Stimulated activated effector memory CD8-positive, alpha-beta T cell treated with anti-CD3 and anti-CD28 coated beads, Interleukin-12 subunit alpha, Interleukin-12 subunit beta, amount 100 ng/mL, for 72 hours (primary cell): ENCODE measurements around the gene TM2D3.

ENCODE experiments used
- ATAC-seq: fragments of 150-1000 bp; cut with Tn5 transposase; 2 replicates; pipeline ENCODE4 v1.10.0; 2021
- DNase-seq, 2 donors: peaks; one replicate each; pipeline ENCODE4 v3.0.0; 2021 to 2022; ENCODE audit warnings: low spot score in 2 of 2
- H3K27ac Mint-ChIP-seq: one replicate; pipeline ENCODE4 v1.8.0; 2022; ENCODE audit warnings: mild to moderate bottlenecking, mixed read lengths
- H3K36me3 Mint-ChIP-seq: one replicate; pipeline ENCODE4 v1.8.0; 2022; ENCODE audit warnings: mild to moderate bottlenecking, mixed read lengths
- H3K4me1 Mint-ChIP-seq: one replicate; pipeline ENCODE4 v1.8.0; 2022; ENCODE audit warnings: mixed read lengths
- H3K4me3 Mint-ChIP-seq: one replicate; pipeline ENCODE4 v1.8.0; 2022; ENCODE audit warnings: mild to moderate bottlenecking, mixed read lengths
- H3K9me3 Mint-ChIP-seq: one replicate; pipeline ENCODE4 v1.8.0; 2022; ENCODE audit warnings: mixed read lengths

Gene TM2D3

GRCh38 chr15:101652098-101652785 is at the start of gene TM2D3:
Gene TM2D3, minus strand, starts transcription at chr15:101652381. Its CDS starts 20 bp downstream, at chr15:101652361.
- Mint-ChIP-seq H3K27ac (peak within 1 kb of the TSS; percentile 92), H3K4me1 (peaks cover 29% of the 10 kb centered on the region), H3K36me3 (peaks cover 58% of the 10 kb centered on the region), H3K4me3 (peak within 1 kb of the TSS; percentile 81), H3K9me3 (no peaks in the 10 kb centered on the region)
- DNase-seq (peak; percentile 95 to 96), ATAC-seq (peak; percentile 98)

GRCh38 chr15:101698314-101698713 is 46.1 kb upstream of the TM2D3 start:
- Mint-ChIP-seq H3K27ac (no peak overlapping the region), H3K9me3 (no peaks in the 10 kb centered on the region), H3K4me3 (no peak overlapping the region), H3K36me3 (peaks cover 93% of the 10 kb centered on the region), H3K4me1 (peaks cover 10% of the 10 kb centered on the region)
- ATAC-seq (no peak), DNase-seq (no peak)

- Mint-ChIP-seq H3K9me3 (no peaks in the 10 kb centered on the region), H3K36me3 (peaks cover 93% of the 10 kb centered on the region), H3K4me1 (peaks cover 18% of the 10 kb centered on the region), H3K27ac (peak overlapping the region; percentile 14), H3K4me3 (no peak overlapping the region)
- ATAC-seq: no peak
- DNase-seq: no peak
These were observed 45.3 kb upstream of the TM2D3 start for GRCh38 chr15:101697488-101697887.

GRCh38 chr15:101696829-101697228 is 44.6 kb upstream of the TM2D3 start:
- Mint-ChIP-seq H3K36me3 (peaks cover 90% of the 10 kb centered on the region), H3K27ac (peak overlapping the region; percentile 14), H3K4me1 (peaks cover 19% of the 10 kb centered on the region), H3K4me3 (no peak overlapping the region), H3K9me3 (no peaks in the 10 kb centered on the region)
- ATAC-seq (no peak), DNase-seq (no peak)

- Mint-ChIP-seq H3K4me3 (no peak overlapping the region), H3K36me3 (peaks cover 68% of the 10 kb centered on the region), H3K9me3 (no peaks in the 10 kb centered on the region), H3K4me1 (peaks cover 24% of the 10 kb centered on the region), H3K27ac (peak overlapping the region; percentile 44)
- DNase-seq: no peak
- ATAC-seq: no peak
These were observed 42.1 kb upstream of the TM2D3 start for GRCh38 chr15:101694261-101694660.

GRCh38 chr15:101692801-101693598 is 40.8 kb upstream of the TM2D3 start:
- peak overlapping the region; percentile 53 for H3K27ac Mint-ChIP-seq
- DNase-seq (no peak), ATAC-seq (peak; percentile 43)
- H3K4me3 Mint-ChIP-seq: no peak overlapping the region
- H3K9me3 Mint-ChIP-seq: no peaks in the 10 kb centered on the region
- H3K36me3 Mint-ChIP-seq: peaks cover 55% of the 10 kb centered on the region
- H3K4me1 Mint-ChIP-seq: peaks cover 26% of the 10 kb centered on the region

GRCh38 chr15:101689901-101690300 is 37.7 kb upstream of the TM2D3 start:
- Mint-ChIP-seq H3K36me3 (peaks cover 51% of the 10 kb centered on the region), H3K27ac (peak overlapping the region; percentile 49)
- peak; percentile 95 for ATAC-seq

GRCh38 chr15:101686718-101687117 is 34.5 kb upstream of the TM2D3 start:
- ATAC-seq: no peak
- Mint-ChIP-seq H3K4me1 (peaks cover 14% of the 10 kb centered on the region), H3K27ac (no peak overlapping the region), H3K9me3 (no peaks in the 10 kb centered on the region), H3K36me3 (peaks cover 58% of the 10 kb centered on the region), H3K4me3 (no peak overlapping the region)
- DNase-seq: no peak

More at GRCh38 chr15:101689901-101690300, 37.7 kb upstream of the TM2D3 start:
- Mint-ChIP-seq H3K4me1 (peaks cover 20% of the 10 kb centered on the region), H3K4me3 (no peak overlapping the region), H3K9me3 (no peaks in the 10 kb centered on the region)
- DNase-seq: no peak

GRCh38 chr15:101684877-101685276 is 32.7 kb upstream of the TM2D3 start:
- Mint-ChIP-seq H3K36me3 (peaks cover 70% of the 10 kb centered on the region), H3K27ac (no peak overlapping the region), H3K4me1 (peaks cover 14% of the 10 kb centered on the region), H3K4me3 (no peak overlapping the region), H3K9me3 (no peaks in the 10 kb centered on the region)
- ATAC-seq (no peak), DNase-seq (no peak)

- no peak overlapping the region for H3K4me3 Mint-ChIP-seq
- H3K27ac Mint-ChIP-seq: no peak overlapping the region
- DNase-seq (no peak), ATAC-seq (no peak)
- peaks cover 11% of the 10 kb centered on the region for H3K4me1 Mint-ChIP-seq
- peaks cover 70% of the 10 kb centered on the region for H3K36me3 Mint-ChIP-seq
- H3K9me3 Mint-ChIP-seq: no peaks in the 10 kb centered on the region
These were observed 32.2 kb upstream of the TM2D3 start for GRCh38 chr15:101684384-101684783.

GRCh38 chr15:101679806-101680205 is 27.6 kb upstream of the TM2D3 start:
- peak overlapping the region; percentile 9 for H3K27ac Mint-ChIP-seq
- peaks cover 17% of the 10 kb centered on the region for H3K4me1 Mint-ChIP-seq
- DNase-seq (no peak), ATAC-seq (no peak)
- peaks cover 51% of the 10 kb centered on the region for H3K36me3 Mint-ChIP-seq
- no peak overlapping the region for H3K4me3 Mint-ChIP-seq
- H3K9me3 Mint-ChIP-seq: no peaks in the 10 kb centered on the region

- Mint-ChIP-seq H3K9me3 (no peaks in the 10 kb centered on the region), H3K4me3 (no peak overlapping the region), H3K36me3 (peaks cover 51% of the 10 kb centered on the region), H3K27ac (no peak overlapping the region), H3K4me1 (peaks cover 10% of the 10 kb centered on the region)
- no peak for DNase-seq
- no peak for ATAC-seq
These were observed 24.7 kb upstream of the TM2D3 start for GRCh38 chr15:101676921-101677329.

- Mint-ChIP-seq H3K36me3 (peaks cover 51% of the 10 kb centered on the region), H3K4me3 (peak overlapping the region; percentile 63), H3K9me3 (no peaks in the 10 kb centered on the region), H3K27ac (peak overlapping the region; percentile 64), H3K4me1 (peaks cover 10% of the 10 kb centered on the region)
- peak in 1 of 2 donors; percentile 62 for DNase-seq
- ATAC-seq: peak; percentile 95
These were observed 23.8 kb upstream of the TM2D3 start for GRCh38 chr15:101675796-101676582.

- Mint-ChIP-seq H3K36me3 (peaks cover 54% of the 10 kb centered on the region), H3K4me1 (peaks cover 10% of the 10 kb centered on the region), H3K27ac (no peak overlapping the region), H3K9me3 (no peaks in the 10 kb centered on the region), H3K4me3 (no peak overlapping the region)
- ATAC-seq: peak; percentile 75
- DNase-seq: no peak
These were observed 22.8 kb upstream of the TM2D3 start for GRCh38 chr15:101675015-101675414.

- DNase-seq (no peak), ATAC-seq (no peak)
- Mint-ChIP-seq H3K27ac (no peak overlapping the region), H3K36me3 (peaks cover 56% of the 10 kb centered on the region), H3K9me3 (no peaks in the 10 kb centered on the region), H3K4me3 (no peak overlapping the region), H3K4me1 (peaks cover 10% of the 10 kb centered on the region)
These were observed 20.1 kb upstream of the TM2D3 start for GRCh38 chr15:101672298-101672697.
